ENCODE results near the gene GABBR1.
A peak's percentile ranks its signal among the peaks of the same experiment; 100 is the strongest.

Gene GABBR1

DNA sequence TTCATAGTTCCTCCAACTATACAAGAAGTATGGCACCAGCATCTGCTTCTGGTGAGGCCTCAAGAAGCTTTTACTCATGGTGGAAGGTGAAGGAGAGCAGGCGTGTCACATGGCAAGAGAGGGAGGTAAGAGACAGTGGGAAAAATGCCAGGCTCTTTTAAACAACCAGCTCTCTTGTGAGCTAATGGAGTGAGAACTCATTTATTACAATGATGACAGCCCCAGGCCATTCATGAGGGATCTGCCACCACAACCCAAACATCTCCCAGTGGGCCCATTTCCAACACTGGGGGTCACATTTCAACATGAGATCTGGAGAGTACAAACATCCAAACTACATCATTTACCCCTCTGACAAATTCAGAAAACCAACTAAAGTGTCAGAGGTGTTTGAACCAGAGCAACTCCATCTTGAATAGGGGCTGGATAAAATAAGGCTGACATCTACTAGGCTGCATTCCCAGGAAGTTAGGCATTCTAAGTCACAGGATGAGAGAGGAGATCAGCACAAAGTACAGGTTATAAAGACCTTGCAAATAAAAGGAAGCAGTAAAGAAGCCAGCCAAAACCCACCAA is 71.3 kb downstream of the GABBR1 start:
- ATAC-seq = no peak

DNA sequence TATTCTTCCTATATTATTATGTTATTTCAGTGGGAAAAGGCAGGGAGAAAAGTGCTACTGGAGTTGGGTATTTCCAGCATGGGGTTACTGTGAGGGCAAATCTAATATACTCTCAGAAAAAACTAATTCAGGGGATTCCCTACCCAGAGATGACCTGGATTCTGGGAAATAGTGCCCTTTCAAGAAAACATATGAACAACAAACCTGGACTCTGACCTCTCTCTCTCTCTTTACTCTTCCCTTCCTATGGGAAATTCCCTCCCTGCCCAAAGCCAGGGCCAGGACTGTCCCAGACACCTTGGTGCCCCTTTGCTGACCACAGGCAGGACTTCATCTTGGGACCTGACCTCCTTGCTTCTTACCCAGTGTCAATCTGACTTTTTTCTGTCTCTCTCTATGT is 71.9 kb downstream of the GABBR1 start:
- ATAC-seq = no peak

DNA sequence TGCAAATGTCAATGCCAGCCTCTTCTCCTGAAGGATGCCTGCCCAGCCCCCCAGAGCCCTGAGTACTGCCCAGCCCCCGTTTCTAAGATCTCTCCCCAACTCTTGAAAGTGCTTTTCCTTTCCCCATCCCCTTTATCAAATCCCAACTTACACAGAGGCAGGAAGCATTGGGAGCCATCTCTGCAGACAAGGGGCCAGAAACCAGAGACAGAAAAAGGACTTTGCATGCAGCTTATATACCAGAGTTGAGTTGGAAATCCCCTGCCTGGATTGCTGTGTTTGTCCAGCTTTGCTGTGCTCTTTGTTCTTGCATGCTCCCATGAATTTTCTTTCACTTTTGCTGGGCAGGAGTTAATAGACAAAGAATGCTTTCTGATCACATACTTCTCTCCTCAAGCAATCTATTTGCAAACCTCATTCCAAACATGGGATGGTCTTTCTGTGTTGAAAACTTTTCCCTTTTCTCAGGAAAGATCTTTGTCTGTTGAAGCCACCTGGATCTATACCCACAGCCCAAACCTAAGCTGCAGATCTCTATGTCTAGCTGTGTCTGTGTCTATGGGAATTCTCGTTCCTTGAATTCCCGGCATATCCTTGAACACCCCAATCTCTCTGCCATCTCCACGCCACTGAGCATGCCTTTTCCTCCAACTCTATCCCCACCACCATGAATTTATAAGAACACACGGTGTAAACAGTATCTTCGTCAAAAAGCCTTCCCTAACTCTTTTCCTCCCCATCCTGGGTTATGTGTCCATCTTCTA is 73.3 kb downstream of the GABBR1 start, which contains the start of gene UBD:
TSS of gene UBD (minus strand) at position 209 of the 764 bp plus-strand sequence. CDS start at position 178, 31 bp downstream.
- ATAC-seq = no peak

GRCh38 chr6:29558439-29559079 is 74.4 kb downstream of the GABBR1 start:
- no peak for ATAC-seq

DNA sequence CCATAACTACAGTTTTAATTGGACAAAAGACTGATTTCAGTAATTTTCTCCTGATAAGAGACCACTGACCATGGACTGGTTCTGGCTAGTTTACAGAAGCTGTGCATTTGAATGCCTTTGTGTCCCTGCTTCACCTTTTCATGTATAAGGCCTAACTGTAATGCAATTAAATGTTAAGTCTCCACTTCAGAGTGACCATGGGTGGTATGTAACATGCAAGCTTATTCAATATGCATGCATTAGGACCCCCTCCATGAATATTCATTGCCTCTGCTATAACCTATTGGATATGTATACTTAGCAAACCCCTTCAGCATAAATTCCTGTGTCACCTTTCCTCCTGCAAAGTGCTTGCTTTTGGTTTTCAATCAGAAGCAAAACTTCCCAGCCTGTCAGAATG is 75.7 kb downstream of the GABBR1 start:
- no peak for ATAC-seq

- ATAC-seq = no peak
Observed at GRCh38 chr6:29554764-29555163, 78.2 kb downstream of the GABBR1 start.

DNA sequence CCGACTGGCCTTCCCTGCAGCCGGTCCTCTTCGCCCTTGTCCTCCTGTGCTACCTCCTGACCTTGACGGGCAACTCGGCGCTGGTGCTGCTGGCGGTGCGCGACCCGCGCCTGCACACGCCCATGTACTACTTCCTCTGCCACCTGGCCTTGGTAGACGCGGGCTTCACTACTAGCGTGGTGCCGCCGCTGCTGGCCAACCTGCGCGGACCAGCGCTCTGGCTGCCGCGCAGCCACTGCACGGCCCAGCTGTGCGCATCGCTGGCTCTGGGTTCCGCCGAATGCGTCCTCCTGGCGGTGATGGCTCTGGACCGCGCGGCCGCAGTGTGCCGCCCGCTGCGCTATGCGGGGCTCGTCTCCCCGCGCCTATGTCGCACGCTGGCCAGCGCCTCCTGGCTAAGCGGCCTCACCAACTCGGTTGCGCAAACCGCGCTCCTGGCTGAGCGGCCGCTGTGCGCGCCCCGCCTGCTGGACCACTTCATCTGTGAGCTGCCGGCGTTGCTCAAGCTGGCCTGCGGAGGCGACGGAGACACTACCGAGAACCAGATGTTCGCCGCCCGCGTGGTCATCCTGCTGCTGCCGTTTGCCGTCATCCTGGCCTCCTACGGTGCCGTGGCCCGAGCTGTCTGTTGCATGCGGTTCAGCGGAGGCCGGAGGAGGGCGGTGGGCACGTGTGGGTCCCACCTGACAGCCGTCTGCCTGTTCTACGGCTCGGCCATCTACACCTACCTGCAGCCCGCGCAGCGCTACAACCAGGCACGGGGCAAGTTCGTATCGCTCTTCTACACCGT is 79.5 kb downstream of the GABBR1 start:
- ATAC-seq = peak; percentile 42 to 62

DNA sequence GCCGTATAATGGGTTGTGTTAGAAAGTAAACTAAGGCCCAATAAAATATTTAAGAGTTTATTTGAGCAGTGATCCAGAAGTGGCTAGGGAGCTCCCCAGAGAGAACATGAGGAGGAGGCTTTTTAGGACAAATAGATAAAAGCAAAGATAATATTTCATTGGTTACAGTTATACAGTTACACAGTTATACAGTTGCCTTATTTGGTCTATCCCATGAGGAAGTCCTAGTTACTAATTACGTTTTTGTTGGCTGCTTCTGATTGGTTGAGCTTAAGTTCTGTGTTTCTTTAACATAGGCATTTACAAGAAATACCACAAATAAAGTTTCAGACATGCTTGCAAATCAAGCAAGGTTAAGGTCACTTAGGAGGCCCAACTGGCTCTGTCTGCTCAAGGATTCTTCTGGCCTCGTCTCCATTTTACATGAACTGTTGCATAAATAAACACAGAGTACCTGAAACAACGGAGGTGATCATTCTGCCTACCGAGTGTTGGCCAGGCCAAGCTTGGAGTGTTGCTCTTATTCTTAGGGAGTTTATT is 80.4 kb downstream of the GABBR1 start:
- peak; percentile 73 to 75 for ATAC-seq

GRCh38 chr6:29547573-29547972 is 85.4 kb downstream of the GABBR1 start:
- peak; percentile 89 to 92 for ATAC-seq

- no peak for ATAC-seq
Observed at GRCh38 chr6:29537714-29538403, 95.1 kb downstream of the GABBR1 start.

GRCh38 chr6:29532320-29532951 is 100.5 kb downstream of the GABBR1 start:
- no peak for ATAC-seq

- peak; percentile 61 to 75 for ATAC-seq
Observed at GRCh38 chr6:29531668-29532067, 101.3 kb downstream of the GABBR1 start.

DNA sequence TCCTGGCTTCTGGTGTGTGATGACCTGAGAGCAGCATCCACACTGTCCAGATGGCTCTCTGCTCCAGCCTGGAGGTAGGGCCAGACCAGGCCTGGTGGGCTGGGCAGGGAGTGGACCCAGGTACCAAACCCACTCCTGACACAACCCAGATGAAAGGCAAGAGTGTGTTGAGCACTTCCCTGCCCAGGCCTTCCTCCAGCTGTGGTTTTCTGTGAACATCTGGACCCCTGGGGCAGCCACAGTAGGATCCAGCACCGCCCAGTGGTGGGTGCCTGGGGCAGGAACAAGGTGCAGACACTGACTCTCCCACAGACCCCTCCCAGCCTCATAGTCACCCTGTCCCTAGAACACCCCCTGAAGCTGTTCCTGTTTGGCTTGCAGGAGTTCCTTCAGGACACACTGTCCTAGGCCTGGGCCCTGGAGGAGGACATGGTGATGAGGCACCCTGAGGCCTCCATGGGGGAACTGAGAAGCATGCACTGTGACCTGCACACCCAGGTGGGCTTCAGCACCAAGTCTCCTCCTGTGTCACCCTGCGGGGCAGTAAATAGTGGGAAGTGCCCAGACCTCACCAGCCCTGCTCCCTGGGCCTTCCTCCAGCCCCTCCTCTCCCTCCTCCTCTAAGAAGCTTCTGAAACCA is 102.2 kb downstream of the GABBR1 start:
- no peak for ATAC-seq

- no peak for ATAC-seq
Observed at GRCh38 chr6:29529956-29530355, 103.0 kb downstream of the GABBR1 start.

GRCh38 chr6:29528988-29529560 is 103.9 kb downstream of the GABBR1 start:
- ATAC-seq = no peak

DNA sequence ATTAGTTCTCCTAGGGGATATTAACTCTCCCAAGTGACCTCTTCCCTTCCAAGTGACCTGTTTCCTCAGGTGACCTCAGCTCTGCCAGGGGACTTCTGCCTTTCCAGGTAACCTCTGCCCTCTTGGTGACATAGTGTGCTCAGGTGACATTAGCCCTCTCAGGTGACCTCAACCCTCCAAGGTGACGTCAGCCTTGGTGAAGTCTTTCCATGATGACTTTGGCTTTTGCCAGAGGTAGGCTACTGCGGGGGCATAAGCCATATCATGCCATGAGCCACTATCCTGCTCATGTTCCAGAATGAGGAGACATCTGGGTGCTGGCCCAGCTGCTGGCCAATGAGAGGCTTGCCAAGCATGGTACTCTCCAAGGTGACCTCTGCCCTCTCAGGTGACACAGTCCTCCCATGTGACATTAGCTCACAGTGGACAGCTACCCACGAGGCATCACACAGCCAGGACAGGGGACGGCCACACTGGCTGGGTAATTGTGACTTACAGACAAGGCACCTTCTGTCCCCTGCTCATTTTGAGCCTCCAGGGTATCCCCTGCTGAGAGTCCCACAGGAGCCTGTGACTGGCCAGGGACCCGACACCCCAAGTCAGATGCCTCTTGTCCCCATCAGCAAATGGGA is 104.6 kb downstream of the GABBR1 start:
- ATAC-seq = no peak

GRCh38 chr6:29527564-29527963 is 105.4 kb downstream of the GABBR1 start:
- ATAC-seq = no peak

- no peak for ATAC-seq
Observed at GRCh38 chr6:29527126-29527525, 105.9 kb downstream of the GABBR1 start.

DNA sequence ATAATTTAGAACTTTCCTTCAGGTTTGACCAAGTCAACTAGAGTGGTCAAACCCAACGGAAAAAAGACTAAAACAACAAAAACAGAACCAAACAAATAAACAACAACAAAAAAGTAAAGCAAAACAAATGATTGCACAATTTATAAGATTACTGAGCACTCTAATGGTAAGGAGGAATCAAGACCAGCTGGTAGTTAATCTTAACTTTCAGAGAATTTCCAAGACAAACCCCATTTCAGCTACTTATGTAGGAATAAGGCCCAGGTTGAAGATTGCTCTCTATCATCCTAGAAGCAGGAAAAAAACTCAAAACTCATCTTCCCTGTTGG is 107.7 kb downstream of the GABBR1 start:
- no peak for ATAC-seq

Measured in activated CD4-positive, CD25-positive, alpha-beta regulatory T cell treated with anti-CD3 and anti-CD28 coated beads, Interleukin-2, amount 50 U/mL, for 24 hours (primary cell).